ENCODE results near the gene SH3BGR.

The SH3BGR gene

GRCh38 chr21:39515684-39516472, 64.1 kb downstream of the SH3BGR start:
- TF ChIP-seq NFIC (IDR thresholded peaks at IDR 0.05) (no peak), EP300 (IDR thresholded peaks at IDR 0.05; ENCODE audit: borderline replicate concordance) (no peak), YY1 (IDR thresholded peaks at IDR 0.05; ENCODE audit: low read depth) (no peak), FOXM1 (IDR thresholded peaks at IDR 0.05; ENCODE audit: borderline replicate concordance, low read depth) (no peak), CEBPB (IDR thresholded peaks at IDR 0.05) (no peak), TEAD4 (IDR thresholded peaks at IDR 0.05) (no peak), REST (IDR thresholded peaks at IDR 0.05; ENCODE audit: low read depth) (no peak)

GRCh38 chr21:39518055-39518846, 66.5 kb downstream of the SH3BGR start:
- TF ChIP-seq FOXM1 (IDR thresholded peaks at IDR 0.05; ENCODE audit: borderline replicate concordance, low read depth) (no peak), YY1 (IDR thresholded peaks at IDR 0.05; ENCODE audit: low read depth) (no peak), EP300 (IDR thresholded peaks at IDR 0.05; ENCODE audit: borderline replicate concordance) (no peak), EGR1 (IDR thresholded peaks at IDR 0.05) (no peak), CEBPB (IDR thresholded peaks at IDR 0.05) (no peak), RAD21 (IDR thresholded peaks at IDR 0.05; ENCODE audit: low read depth) (peak; percentile 95), TCF12 (IDR thresholded peaks at IDR 0.05; ENCODE audit: low read depth) (no peak)

GRCh38 chr21:39518847-39519210, 67.1 kb downstream of the SH3BGR start:
- TF ChIP-seq MAX (IDR thresholded peaks at IDR 0.05): no peak

- TF ChIP-seq EP300 (IDR thresholded peaks at IDR 0.05; ENCODE audit: borderline replicate concordance): no peak
- no peak for TF ChIP-seq REST (IDR thresholded peaks at IDR 0.05; ENCODE audit: low read depth)
- no peak for TF ChIP-seq YY1 (IDR thresholded peaks at IDR 0.05; ENCODE audit: low read depth)
- TF ChIP-seq FOXM1 (IDR thresholded peaks at IDR 0.05; ENCODE audit: borderline replicate concordance, low read depth): no peak
- no peak for TF ChIP-seq RAD21 (IDR thresholded peaks at IDR 0.05; ENCODE audit: low read depth)
- no peak for TF ChIP-seq TCF12 (IDR thresholded peaks at IDR 0.05; ENCODE audit: low read depth)
- no peak for TF ChIP-seq TEAD4 (IDR thresholded peaks at IDR 0.05)
- TF ChIP-seq USF1 (IDR thresholded peaks at IDR 0.05): no peak
- no peak for TF ChIP-seq CEBPB (IDR thresholded peaks at IDR 0.05)
- TF ChIP-seq TAF1 (IDR thresholded peaks at IDR 0.05; ENCODE audit: low read depth): no peak
- TF ChIP-seq CREB1 (IDR thresholded peaks at IDR 0.05; ENCODE audit: low read depth): no peak
- no peak for TF ChIP-seq ZBTB7A (IDR thresholded peaks at IDR 0.05; ENCODE audit: low read depth)
- no peak for TF ChIP-seq MAX (IDR thresholded peaks at IDR 0.05)
- no peak for TF ChIP-seq NFIC (IDR thresholded peaks at IDR 0.05)
These were observed 68.1 kb downstream of the SH3BGR start for GRCh38 chr21:39519835-39520234.

GRCh38 chr21:39523399-39523798, 71.6 kb downstream of the SH3BGR start:
- TF ChIP-seq CEBPB (IDR thresholded peaks at IDR 0.05) (no peak), RAD21 (IDR thresholded peaks at IDR 0.05; ENCODE audit: low read depth) (no peak), YY1 (IDR thresholded peaks at IDR 0.05; ENCODE audit: low read depth) (no peak), USF1 (IDR thresholded peaks at IDR 0.05) (no peak), TCF12 (IDR thresholded peaks at IDR 0.05; ENCODE audit: low read depth) (no peak), NFIC (IDR thresholded peaks at IDR 0.05) (no peak), MAX (IDR thresholded peaks at IDR 0.05) (no peak), ZBTB7A (IDR thresholded peaks at IDR 0.05; ENCODE audit: low read depth) (no peak), EGR1 (IDR thresholded peaks at IDR 0.05) (no peak), FOXM1 (IDR thresholded peaks at IDR 0.05; ENCODE audit: borderline replicate concordance, low read depth) (no peak), CREB1 (IDR thresholded peaks at IDR 0.05; ENCODE audit: low read depth) (no peak), TEAD4 (IDR thresholded peaks at IDR 0.05) (no peak), REST (IDR thresholded peaks at IDR 0.05; ENCODE audit: low read depth) (no peak), TAF1 (IDR thresholded peaks at IDR 0.05; ENCODE audit: low read depth) (no peak), EP300 (IDR thresholded peaks at IDR 0.05; ENCODE audit: borderline replicate concordance) (no peak)
